Measurements from ENCODE around the gene PTPRN2. TPM values are rescaled to one million over a fixed set of nuclear protein-coding genes. Genes with fewer than 3 reads are reported as not detected.

Gene PTPRN2
- total and polyA plus RNA-seq, 2 of the 8 experiments (the other 6 are each of a cell fraction or from before 2014, with no cell fraction given), result 2.6 to 4.5 TPM

- Histone ChIP-seq H3K9me3 (ENCODE audit: insufficient read depth in 2 of 2, low read depth in 1 of 2, low read length in 1 of 2) (peaks cover 2 to 46% of the 10 kb centered on the region in 2 experiments; a peak in 2 of 4 replicates), H4K91ac (replicated peaks; ENCODE audit: insufficient read length, low read length) (peak overlapping the region; percentile 74), H2BK5ac (ENCODE audit: low read depth, low read length) (no peak overlapping the region), H3K14ac (ENCODE audit: insufficient read length) (no peak overlapping the region), H3K23me2 (ENCODE audit: low read depth, low read length) (peaks cover 3% of the 10 kb centered on the region; the same call in 1 of the 2 replicates), H3K9ac (replicated peaks in 1 of 4; ENCODE audit: extremely low read depth in 1 of 4, low read depth in 3 of 4, low read length in 3 of 4) (no peak overlapping the region), H3K79me1 (ENCODE audit: low read depth, low read length) (no peaks in the 10 kb centered on the region), H3K23ac (ENCODE audit: insufficient read length) (no peak overlapping the region), H2BK15ac (ENCODE audit: low read length) (no peak overlapping the region), H2BK12ac (ENCODE audit: low read depth, low read length) (0 out of 2 replicates have a peak overlapping the region, but pooled peaks have one; percentile 50), H3K4me1 (replicated peaks in 1 of 4; ENCODE audit: control insufficient read depth in 3 of 4, insufficient read depth in 4 of 4, low read length in 3 of 4) (no peaks in the 10 kb centered on the region), H3K18ac (ENCODE audit: extremely low read depth, low read length) (no peak overlapping the region), H2BK20ac (ENCODE audit: low read length) (no peak overlapping the region), H3K56ac (replicated peaks; ENCODE audit: insufficient read length, low read depth, low read length) (no peak overlapping the region), H3K4ac (replicated peaks; ENCODE audit: insufficient read length, low read depth, low read length) (no peak overlapping the region), H3K27ac (ENCODE audit: low read depth, low read length) (no peak overlapping the region), H3K27me3 (replicated peaks in 1 of 4; ENCODE audit: control insufficient read depth in 3 of 4, extremely low read depth in 1 of 4, insufficient read depth in 3 of 4, low read length in 3 of 4) (no peaks in the 10 kb centered on the region; a peak in 1 of 7 replicates), H3K4me2 (ENCODE audit: insufficient read depth in 1 of 2, low read depth in 2 of 2, low read length in 2 of 2) (no peak overlapping the region), H4K20me1 (replicated peaks in 1 of 2; ENCODE audit: control insufficient read depth in 1 of 2, insufficient read depth in 2 of 2, low read length in 2 of 2) (no peaks in the 10 kb centered on the region), H3K36me3 (ENCODE audit: control insufficient read depth in 2 of 4, insufficient read depth in 4 of 4, low read length in 3 of 4) (no peaks in the 10 kb centered on the region), H3K79me2 (ENCODE audit: control insufficient read depth in 1 of 2, insufficient read depth in 2 of 2, low read length in 2 of 2) (no peaks in the 10 kb centered on the region), H4K5ac (ENCODE audit: insufficient read length, low read depth, low read length) (no peak overlapping the region), H2AFZ (ENCODE audit: low read length) (no peak overlapping the region), H2BK120ac (replicated peaks; ENCODE audit: low read depth, low read length) (no peak overlapping the region), H2AK5ac (ENCODE audit: low read depth, low read length) (no peak overlapping the region), H3K4me3 (ENCODE audit: extremely low read depth in 1 of 4, insufficient read depth in 2 of 4, low read depth in 3 of 4, low read length in 4 of 4) (no peak overlapping the region), H4K8ac (ENCODE audit: extremely low read depth, insufficient read depth, low read length) (no peak overlapping the region)
- WGBS, 2 experiments (ENCODE audit: extremely low coverage in 1 of 2, insufficient coverage in 1 of 2, insufficient read length in 1 of 2, insufficient replicate concordance in 2 of 2, low coverage in 1 of 2, low lambda C conversion rate in 2 of 2, missing lambda C conversion rate in 1 of 2), result 91% methylated on average over 21 of the region's 21 CpGs; no CpG with 5 or more reads in 1 of the 2 experiments
- FAIRE-seq, result no peak
- ChIA-PET CTCF (ENCODE audit: partially characterized antibody) (no interaction called here), POLR2A (ENCODE audit: partially characterized antibody) (no interaction called here)
- no peak for TF ChIP-seq SP1 (IDR thresholded peaks at IDR 0.05; ENCODE audit: low read depth, low read length)
- no peak for DNase-seq (ENCODE audit: low read depth in 1 of 2, low spot score in 2 of 2)
Observed at GRCh38 chr7:158080899-158081445, 506.7 kb downstream of the PTPRN2 start.

All from H1 (cell line).